ENCODE results near the gene GCM1. TPM values are rescaled to one million over a fixed set of nuclear protein-coding genes. Genes with fewer than 3 reads are reported as not detected.
"Not testable (repeated sequence)": the region's sequence is repeated elsewhere in the genome, so short reads cannot be mapped to it uniquely, and the experiment has no call there.

The GCM1 gene, protein sequence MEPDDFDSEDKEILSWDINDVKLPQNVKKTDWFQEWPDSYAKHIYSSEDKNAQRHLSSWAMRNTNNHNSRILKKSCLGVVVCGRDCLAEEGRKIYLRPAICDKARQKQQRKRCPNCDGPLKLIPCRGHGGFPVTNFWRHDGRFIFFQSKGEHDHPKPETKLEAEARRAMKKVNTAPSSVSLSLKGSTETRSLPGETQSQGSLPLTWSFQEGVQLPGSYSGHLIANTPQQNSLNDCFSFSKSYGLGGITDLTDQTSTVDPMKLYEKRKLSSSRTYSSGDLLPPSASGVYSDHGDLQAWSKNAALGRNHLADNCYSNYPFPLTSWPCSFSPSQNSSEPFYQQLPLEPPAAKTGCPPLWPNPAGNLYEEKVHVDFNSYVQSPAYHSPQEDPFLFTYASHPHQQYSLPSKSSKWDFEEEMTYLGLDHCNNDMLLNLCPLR
- 0.35 TPM for total RNA-seq
- long read RNA-seq: 0 reads

DNA sequence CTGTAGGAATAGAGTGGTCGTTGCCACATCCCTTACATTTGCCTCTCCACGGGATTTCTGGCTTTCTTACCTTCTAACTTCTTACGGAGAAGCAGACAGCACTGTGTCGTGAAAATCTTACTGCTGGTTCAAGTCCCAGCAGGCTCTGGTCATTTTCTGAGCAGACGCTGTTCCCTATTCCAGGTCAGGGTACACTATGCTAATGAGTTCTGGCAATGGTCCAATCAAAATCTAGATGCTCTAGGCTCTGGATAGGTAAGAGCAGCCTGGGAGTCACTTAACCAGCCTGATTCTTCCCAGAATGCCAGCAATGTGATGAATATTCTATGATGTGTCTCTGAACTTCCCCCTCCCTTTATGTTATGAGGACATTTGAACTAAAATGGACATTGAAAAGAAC is at the start of gene GCM1:
GCM1 (minus strand) TSS at position 158 of the 400 bp plus-strand sequence. CDS start 3,209 bp downstream, outside the sequence.
- no peak for DNase-seq (ENCODE audit: low spot score)

DNA sequence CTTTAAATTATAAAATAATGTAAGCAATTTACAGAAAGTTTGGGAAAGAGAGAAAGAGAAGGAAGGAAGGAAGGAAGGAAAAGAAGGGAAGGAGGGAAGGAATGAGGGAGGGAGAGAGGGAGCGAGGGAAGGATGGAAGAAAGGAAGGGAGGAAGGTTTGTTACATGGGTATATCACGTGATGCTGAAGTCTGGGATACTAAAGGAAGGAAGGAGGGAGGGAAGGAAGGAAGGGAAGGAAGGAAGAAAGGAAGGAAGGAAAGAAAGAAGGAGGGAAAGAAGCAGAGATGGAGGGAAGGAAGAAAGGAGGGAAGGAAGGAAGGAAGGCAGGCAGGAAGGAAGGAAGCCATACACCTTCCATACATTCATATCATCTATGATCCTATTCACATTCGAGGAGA is 48.9 kb upstream of the GCM1 start:
- no peak for DNase-seq (ENCODE audit: low spot score)

DNA sequence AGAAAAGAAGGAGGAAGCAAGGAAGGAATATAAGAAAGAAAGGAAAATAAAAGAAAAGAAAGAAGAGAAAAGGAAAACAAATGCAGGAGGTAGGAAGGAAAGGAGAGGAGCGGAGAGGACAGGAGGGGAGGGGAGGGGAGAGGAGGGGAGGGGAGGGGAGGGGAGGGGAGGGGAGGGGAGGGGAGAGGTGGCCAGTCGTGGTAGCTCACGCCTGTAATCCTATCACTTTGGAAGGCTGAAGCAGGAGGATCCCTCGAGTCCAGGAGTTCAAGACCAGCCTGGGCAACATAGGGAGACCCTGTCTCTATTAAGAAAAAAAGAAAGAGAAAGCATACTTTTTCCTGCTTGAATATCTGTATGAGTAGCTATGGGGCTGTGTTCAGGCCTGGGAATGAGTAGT is 46.4 kb upstream of the GCM1 start:
- no peak for DNase-seq (ENCODE audit: low spot score)

DNA sequence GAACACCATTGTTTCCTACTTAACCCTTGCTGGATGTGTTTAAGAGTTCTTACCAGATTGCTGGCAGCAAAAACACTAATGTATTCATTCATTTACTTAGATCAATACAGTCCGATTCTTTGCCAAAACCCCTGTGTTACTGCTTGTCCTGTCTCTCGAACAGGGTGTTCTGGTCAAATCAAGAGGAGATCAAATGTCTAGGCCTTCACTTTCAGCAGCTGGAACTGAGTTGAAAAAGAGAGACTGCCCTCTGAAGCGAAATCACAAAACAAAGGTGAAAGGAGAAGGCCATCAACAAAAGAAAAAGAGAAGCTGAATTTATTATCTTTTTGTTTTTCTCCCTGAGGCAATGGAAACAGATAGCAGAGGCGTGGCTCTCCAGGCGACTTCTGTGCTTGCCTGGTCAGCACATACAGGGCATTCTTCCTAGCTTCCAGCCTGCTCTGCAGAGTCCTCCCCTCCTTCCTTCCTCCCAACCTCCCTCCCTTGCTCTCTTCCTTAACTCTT is 44.1 kb upstream of the GCM1 start:
- DNase-seq (ENCODE audit: low spot score): no peak

DNA sequence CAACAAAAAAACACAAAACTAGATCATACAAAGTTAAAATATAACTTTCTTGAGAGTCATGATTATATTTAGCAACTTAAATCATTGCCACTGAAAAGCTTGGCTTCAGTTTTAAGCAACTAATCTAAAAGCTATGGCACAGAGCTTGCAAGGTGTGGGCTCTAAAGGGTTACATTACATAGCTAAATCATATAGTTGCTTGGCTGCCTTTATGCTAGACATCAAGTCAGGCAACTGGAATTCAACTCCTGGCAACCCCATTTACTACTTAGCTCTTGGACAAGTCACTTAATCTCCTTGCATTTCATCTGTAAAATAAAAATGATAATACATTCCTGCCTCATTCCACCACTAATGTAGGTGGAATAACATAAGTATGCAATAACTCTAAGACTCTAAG is 40.9 kb upstream of the GCM1 start:
- DNase-seq (ENCODE audit: low spot score): no peak

DNA sequence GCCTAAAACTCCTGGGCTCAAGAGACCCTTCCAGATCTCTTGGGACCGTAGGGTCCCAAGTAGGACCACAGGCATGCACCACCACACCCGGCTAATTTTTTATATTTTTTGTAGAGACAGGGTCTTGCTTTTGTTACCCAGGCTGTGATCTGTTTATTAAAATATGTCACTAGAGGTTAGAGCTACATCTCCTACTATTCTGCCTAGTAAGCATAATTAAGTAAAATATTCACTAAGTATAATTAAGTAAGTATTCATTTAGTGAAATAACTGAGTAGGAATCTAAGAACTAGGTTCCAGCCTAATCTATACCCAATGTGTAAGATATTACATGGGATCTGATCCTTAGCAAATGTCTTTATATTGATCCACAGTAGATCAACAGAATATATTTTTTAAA is 40.2 kb upstream of the GCM1 start:
- no peak for DNase-seq (ENCODE audit: low spot score)

DNA sequence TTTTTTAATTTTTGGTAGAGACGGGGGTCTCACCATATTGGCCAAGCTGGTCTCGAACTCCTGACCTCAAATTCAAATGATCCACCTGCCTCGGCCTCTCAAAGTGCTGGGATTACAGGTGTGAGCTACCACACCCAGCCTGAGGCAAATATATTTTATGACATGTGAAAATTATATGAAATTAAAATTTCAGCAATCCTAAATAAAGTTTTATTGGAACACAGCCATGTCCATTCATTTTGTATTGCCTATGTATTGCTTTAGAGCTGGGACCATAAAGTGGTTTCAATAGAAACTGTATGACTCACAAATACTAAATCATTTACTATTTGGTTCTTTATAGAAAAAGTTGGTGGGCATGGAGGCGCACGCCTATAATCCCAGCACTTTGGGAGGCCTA is 32.0 kb upstream of the GCM1 start:
- DNase-seq (ENCODE audit: low spot score): no peak

DNA sequence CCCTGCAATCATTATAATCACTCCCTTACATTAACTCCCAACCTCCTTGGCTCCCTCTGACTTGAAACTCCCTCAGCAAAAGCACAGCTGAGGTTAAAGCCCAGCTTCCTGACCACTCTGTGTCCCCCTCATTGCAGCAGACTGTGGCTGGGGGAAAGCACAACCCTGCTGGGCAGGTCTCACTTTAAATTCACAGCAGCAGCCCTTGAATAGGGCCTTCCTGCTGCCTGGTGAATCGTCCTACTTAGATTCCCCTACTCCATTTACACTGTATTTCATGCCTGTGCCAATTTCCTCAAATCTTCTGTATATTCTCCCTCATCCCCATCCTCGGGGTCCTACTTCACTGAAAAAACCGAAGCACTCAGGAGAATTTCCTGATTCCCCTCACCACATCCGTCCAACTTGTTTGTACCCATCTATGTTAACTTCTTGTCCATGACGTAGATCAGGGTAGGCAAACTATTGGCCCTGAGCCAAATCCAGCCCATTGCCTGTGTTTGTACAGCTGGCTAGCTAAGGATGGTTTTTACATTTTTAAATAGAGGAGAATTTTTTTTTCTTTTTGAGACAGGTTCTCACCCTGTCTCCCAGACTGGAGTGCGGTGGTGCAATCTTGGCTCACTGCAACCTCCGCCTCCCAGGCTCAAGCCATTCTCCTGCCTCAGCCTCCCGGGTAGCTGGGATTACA is 31.5 kb upstream of the GCM1 start:
- no peak for DNase-seq (ENCODE audit: low spot score)

DNA sequence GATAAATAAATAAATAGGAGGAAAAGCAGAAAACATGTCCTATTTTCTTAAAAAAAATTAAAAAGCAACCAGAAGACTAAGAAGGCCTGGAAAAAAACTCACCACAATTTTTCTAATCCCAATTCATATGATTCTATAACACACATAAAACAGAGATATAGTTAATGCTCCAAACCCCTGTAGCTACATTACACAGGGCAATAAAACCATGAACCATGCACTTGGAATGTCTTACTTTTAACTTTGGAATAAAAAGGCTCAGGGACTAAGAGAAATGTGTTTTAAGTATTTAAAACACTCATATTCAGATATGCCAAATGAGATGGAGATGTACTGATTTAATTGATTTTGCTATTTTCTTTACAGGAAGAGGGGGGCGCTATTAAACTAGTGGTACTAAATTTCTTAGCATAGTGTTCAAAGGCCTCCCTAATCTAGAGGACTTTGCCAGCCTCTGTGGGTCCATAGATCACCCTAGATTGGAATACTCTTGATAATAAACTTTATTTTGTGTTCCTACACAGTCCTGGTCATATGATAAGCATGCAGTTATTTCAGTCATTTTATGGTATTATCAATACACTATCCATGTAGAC is 30.3 kb upstream of the GCM1 start:
- DNase-seq (ENCODE audit: low spot score): no peak

DNA sequence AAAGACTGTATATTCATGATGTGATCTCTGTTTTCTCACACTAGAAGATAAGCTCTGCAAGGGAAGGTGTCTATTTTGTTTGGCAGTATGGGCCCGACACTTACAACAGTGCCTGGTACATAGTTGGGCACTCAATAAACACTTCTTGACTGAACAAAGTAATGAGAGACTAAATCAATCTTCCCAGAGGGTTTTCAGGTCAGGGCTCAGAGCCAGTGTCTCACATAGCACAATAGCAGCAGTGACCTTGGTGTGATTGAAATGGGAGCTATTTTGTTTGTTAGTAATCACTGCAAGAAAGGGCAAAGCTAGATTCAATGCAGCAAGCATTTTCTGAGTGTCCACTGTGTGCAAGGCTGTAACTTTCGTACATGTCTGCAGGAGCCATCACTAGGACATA is 26.4 kb upstream of the GCM1 start:
- no peak for DNase-seq (ENCODE audit: low spot score)

DNA sequence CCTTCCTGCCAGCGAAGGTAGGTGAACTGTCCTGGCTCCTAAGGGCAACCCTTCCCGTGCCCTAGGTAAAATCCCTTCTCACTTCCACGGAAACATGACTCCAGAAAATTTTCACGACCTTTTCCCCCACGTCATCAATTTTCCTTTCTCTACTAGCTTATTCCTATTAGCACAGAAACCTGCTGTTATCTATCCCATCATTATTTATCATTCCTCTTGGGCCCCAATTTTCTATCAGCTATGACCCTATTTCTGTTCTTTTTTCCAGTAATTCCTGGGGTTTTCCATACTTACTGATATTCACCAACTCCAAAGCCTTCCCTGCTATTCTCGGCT is 23.8 kb upstream of the GCM1 start:
- DNase-seq (ENCODE audit: low spot score): no peak

DNA sequence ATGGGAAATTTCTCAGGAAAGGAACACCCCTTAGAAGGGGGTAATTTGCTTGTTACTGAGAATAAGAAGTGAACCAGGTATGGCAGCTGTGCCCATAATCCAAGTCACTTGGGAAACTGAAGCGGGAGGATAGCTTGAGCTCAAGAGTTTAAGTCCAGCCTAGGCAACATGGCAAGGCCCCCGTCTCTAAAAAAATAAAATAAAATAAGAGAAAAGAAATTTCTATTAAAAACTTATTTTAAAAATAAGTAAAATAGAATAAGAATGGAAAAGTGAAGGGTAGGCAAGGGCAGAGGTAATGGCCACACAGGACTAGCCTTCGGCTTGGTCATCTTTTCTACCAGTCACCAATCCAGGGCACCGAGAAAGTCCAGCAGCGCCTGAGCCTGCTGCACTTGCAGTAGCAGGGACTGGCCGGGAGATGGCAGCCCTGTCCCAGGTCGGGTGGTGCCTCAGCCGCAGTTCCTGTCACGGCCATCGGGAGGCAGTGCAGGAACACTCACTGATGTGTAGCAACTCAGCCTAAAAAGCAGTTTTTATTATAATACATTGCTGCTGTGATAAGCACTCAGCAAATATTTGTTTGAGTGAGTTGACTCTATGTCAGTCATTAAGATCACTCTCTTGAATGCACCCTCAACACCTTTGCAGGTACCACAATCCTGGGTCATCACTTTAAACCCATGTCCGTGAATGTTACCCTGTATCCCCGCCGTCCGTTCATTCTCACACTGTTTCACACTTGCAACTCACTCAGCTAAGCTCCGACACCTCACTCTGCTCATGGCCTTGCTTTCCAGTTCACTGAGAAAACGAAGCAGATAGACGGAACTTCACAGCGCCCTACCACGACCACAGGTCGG is 23.2 kb upstream of the GCM1 start:
- DNase-seq (ENCODE audit: low spot score): peak; percentile 94

DNA sequence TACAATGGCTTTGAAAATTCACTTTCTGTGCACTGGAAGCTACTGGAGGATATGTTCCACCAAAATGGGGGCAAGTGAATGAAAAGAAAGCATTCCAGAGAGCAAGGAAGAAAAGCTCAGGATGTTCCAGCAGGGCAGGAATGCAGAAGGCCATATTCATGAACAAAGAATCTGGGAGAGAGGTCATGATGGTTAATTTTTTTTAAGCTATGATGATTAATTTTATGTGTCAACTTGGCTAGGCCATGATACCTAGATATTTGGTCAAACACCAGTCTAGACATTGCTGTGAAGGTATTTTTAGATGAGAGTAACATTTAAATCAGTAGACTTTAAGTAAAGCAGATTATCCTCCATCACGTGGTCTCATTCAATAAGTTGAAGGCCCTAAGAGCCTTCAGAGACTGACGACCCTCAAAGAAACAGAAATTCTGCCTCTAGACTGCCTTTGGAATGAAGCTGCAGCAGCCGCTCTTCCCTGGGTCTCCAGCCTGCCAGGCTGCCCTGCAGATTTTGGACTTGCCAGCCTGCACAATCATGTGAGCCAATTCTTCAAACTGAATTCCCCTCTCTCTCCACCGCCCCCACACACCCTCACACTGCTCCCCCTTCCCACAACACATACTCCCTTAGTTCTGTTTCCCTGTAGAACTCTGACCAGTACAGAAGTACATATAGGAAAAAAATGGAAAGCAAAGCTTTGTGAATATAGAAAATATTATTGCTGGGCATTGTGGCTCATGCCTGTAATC is 20.1 kb upstream of the GCM1 start:
- no peak for DNase-seq (ENCODE audit: low spot score)

DNA sequence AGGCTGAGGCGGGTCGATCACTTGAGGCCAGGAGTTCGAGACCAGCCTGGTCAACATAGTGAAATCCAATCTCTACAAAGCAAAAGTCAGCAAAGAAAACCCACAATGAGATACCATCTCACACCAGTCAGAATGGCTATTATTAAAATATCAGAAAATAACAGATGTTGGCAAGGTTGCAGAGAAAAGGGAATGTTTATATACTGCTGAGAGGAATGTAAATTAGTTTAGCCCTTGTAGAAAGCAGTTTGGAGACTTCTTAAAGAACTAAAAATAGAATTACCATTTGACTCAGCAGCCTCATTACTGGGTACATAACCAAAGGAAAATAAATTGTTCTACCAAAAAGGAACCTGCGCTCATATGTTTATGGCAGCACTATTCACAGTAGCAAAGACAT is 16.7 kb upstream of the GCM1 start:
- DNase-seq (ENCODE audit: low spot score): no peak

DNA sequence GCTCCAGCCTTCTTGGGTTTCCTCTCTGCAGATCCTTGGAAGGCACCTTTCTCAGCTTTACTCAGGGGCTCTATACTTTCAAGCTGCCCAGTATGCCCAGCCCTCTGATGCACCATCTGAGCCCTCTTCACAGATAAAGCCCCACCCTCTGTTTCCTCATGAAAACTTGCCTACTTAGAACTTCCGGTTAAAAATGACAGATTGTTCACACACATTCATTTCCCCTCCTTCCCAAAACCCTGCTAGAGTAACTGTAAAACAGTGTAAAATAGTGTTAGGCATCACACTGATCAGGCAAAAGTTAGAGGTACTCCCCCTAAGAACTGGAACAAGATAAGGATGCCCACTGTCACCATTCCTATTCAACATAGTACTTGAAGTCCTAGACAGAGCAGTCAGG is 14.0 kb upstream of the GCM1 start:
- no peak for DNase-seq (ENCODE audit: low spot score)

DNA sequence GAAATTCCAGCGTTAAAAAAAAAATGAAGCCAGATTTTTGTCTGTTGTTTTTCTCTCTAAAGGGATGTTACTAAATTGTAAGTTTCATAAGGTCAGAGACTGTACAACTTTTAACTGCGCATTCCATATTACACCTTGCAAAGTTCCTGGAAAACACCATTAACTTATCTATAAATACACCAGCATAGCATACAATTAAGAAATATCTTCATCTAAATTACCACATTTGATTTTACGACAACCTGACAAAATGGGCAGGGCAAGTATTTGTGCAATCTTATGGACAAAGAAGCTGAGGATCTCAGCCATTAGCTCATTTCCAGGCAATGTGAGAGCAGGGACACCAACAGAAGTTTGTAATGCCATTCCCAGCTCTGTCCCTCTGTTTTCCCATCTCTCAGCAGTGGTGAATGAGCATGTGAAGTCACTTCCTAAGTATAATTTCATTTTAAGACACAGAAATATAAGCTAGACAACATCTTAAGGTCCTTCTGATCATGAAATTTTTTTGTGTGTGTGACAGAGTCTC is 12.9 kb upstream of the GCM1 start:
- DNase-seq (ENCODE audit: low spot score): no peak

DNA sequence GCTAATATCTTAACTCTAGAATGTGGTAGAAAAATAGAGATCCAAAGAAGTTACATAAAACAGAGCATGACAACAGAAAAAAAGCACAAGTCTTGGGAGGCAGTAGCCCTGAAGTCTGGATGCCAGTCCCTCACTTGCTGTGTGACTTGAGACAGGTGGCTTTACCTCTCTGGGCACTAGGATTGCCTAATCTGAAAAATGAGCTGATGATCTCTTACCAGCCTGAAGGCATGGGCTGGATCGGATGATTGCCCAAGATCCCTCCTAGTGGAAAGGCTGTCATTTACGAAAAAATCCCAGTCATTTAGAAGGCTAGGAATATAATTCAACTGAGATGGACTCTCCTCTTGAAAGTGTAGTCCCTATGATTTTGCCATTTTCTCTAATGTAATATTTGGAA is 10.9 kb upstream of the GCM1 start:
- DNase-seq (ENCODE audit: low spot score): no peak

DNA sequence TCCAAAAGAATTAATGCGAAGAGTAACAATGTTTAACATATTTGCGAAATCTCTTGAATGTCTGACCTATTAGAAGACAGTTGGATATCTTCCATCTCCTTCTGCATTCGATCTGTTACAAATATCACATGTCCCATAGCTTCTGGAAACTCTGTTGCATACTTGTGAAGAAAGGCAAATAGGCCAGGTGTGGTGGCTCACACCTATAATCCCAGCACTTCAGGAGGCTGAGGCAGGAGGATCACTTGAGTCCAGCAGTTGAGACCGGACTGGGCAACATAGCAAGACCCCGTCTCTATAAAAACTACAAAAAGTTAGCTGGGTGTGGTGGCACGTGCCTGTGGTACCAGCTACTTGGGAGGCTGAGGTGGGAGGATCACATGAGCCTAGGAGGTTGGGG is 9.4 kb upstream of the GCM1 start:
- not testable (repeated sequence) for DNase-seq (ENCODE audit: low spot score)

DNA sequence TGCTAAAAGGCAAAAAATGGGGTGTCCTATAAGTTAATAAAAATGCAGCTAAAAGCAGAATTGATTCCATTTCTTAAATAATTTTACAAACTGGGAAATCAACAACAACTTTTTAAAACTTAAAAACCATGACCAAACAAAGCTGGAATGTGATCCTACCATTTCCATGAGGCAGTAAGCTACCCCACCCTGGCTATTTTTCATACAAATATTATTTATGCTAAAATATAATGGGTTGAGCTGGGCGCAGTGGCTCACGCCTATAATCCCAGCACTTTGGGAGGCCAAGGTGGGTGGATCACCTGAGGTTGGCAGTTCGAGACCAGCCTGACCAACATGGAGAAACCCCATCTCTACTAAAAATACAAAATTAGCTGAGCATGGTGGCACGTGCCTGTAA is 6.6 kb upstream of the GCM1 start:
- DNase-seq (ENCODE audit: low spot score): not testable (repeated sequence)

DNA sequence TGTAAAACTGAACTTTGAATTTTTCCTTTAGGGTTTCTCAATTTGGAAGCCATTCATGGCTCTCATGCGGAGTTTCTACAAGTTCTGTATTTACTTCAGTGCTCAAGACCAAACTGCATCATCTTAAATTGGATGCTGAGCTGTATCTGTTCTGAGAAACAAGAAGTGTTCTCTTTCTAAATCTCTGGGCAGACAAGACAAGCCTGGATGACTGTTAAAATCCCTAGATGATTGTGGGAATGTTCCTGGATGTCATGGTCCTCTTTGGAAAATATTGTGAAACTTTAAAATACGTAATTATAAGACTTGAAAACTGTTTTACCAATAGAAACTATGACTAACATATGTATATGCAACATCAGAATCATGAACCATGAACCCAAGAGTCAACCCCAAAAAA is 6.2 kb upstream of the GCM1 start:
- no peak for DNase-seq (ENCODE audit: low spot score)
